Measurements from ENCODE around the gene MRPL34.

MRPL34 gene

DNA sequence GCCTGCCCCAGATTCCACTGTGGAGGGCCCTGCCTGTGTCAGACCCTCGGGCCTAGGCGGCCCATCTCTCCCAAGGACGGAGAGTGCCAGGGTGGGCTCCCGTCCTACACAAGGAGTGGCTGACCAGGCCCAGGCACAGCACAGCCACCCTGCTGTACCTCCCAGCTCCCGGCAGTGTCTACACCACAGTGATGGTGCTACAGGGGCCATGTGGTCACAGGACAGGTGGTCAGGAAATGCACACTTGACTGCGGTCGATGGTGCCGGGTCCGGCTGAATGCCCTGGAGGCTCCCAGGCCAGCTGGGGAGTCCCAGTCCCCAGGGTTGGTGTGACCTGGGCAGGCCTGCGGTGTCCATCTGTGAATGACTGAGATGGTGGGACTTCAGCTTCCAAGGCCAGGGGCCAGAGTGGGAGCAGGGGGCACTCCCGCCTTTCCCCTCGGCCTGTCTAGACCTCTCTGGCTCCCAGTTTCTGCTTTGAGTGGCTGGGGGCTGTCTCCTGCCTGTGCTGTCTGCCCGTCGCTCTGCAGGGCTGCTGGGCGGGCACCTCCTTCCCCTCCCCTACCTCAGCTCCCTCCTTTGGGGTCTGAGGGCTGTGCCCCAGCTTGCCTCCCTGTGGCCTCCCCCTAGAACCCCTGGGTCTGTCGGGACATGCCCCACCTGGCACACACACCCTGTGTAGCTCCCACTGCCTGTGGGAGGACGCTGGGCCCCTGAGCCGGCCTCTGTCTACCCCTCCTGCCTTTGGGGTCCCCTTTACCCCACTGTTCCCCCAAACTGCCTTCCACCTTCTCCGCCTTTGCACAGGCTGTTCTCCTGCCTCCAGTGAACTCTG is 16.2 kb downstream of the MRPL34 start:
- TF ChIP-seq, protein P1, sequence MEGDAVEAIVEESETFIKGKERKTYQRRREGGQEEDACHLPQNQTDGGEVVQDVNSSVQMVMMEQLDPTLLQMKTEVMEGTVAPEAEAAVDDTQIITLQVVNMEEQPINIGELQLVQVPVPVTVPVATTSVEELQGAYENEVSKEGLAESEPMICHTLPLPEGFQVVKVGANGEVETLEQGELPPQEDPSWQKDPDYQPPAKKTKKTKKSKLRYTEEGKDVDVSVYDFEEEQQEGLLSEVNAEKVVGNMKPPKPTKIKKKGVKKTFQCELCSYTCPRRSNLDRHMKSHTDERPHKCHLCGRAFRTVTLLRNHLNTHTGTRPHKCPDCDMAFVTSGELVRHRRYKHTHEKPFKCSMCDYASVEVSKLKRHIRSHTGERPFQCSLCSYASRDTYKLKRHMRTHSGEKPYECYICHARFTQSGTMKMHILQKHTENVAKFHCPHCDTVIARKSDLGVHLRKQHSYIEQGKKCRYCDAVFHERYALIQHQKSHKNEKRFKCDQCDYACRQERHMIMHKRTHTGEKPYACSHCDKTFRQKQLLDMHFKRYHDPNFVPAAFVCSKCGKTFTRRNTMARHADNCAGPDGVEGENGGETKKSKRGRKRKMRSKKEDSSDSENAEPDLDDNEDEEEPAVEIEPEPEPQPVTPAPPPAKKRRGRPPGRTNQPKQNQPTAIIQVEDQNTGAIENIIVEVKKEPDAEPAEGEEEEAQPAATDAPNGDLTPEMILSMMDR (IDR thresholded peaks at IDR 0.05): no peak

DNA sequence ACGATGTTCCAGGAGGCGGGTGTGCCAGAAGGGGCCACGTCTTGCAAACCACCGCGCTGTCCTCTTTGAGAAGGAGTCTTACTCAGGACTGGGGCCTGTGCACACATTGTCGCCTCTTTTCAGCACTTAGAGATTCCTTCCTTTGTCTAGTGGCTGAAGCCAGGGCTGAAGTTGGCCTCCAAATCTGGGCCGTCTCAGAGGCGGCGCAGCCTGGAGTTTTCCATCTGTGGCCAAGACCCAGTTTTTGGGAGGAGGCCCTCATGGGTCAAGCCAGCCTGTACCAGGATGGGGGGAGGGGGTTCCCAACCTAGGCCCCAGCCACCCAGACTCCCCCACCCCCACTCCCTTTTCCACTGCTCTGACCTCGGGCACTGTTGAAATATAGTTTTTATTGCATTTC is 17.2 kb downstream of the MRPL34 start:
- TF ChIP-seq, protein P1 (IDR thresholded peaks at IDR 0.05): no peak

DNA sequence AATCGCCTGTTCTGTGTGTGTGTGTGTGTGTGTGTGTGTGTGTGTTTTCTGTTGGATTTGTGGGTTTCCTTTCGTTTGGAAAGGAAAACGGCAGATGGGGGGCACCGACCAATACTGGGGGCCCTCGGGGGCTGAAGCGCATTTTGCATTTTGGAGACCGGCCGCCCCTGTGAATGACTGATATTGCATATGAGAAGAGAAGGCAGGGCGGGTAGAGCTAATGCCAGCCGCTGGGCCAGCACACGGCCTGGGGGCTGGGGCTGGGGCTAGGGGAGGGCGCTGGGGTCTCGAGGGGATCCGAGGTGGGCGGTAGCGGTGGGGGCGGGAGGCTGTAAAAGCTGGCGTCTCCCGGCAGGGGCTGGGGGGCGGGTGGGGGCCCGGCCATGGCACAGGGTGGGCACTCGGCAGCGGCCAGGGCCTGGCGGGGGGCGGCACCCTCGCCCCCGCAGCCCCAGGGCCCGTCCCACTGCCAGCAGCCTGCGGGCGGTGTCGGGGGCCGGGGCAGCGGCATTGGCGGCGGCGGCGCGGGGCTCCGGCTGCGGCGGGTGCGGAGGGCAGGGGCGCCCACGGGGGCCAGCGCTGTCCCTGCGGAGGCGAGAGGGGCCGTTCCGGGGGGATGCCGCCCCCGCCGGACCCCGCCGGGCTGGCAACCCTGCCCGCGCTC is 17.8 kb downstream of the MRPL34 start:
- TF ChIP-seq, protein P1 (IDR thresholded peaks at IDR 0.05): no peak

DNA sequence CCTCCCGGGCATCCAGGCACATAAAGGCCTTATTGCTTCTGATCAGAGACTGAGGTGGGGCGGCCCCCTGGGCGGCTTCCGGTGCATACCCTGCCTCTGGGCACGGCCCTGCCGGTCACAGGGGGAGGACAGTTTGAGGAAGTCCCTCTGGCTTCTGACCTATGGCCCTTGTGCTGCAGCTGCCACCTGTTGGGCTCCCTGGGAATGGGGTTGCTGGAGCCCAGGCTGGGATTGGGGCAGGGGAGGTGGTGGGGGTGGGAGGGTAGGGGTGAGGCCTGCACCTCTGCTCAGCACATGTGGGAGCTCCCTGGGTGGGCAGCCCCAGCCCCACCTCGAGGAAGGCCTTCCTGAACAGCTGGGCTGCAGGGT is 18.3 kb downstream of the MRPL34 start:
- TF ChIP-seq, protein P1 (IDR thresholded peaks at IDR 0.05): no peak

DNA sequence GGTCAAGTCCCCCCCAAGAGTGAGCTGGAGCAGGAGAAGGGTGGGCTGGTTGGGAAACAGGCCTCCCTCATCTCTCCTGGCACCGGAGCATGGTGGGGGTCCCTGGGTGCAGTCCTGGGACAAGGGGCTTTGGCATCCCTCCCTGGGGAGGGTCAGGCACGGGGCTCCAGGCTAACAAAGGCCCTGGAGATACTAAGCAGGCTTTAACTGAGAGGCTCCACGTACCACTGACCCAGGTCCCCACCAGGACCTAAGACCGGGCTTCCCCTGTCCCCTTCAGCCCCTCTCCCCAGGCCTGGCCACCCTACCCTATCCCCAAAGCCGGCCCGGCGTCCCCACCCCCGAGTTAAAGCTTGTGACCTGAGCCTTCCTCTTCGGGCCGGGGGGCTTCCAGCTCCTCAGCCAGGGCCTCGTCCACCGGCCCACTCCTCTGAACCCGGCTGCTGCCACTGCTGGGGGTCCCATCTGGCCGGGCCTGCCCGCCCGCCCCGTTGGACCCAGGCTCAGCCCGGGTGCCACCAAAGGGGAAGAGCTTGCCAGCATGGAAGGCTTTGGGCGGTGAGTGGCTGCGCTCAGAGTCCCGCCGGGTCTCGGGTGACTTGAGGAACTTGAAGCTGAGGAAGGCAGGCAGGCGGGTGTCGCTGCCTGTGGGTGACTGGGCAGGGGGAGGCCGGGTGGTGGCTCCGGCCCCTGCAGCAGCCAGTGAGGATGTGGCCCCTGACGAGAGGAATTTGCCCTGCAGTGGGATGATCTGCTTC is 18.9 kb downstream of the MRPL34 start:
- TF ChIP-seq, protein P1 (IDR thresholded peaks at IDR 0.05): no peak

DNA sequence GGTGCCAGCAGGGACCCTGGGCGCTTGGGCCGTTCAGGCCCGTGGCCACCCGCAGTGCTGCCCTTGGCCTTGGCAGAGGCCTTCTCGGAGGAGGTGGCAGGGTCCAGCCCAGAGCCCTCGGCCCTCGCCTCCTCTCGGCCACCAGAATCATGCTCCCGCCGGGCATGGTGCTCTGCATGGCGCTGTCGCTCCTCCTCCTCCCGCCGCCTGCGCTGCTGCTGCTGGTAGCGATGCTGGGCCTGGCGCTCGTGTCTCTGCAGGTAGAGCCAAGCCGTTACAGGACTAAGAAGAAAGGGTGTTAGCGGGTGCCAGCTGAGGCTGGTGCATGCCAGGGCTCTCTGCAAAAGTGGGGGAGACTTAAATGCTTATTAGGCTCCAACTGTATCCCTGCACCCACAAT is 19.5 kb downstream of the MRPL34 start:
- TF ChIP-seq, protein P1 (IDR thresholded peaks at IDR 0.05): no peak

DNA sequence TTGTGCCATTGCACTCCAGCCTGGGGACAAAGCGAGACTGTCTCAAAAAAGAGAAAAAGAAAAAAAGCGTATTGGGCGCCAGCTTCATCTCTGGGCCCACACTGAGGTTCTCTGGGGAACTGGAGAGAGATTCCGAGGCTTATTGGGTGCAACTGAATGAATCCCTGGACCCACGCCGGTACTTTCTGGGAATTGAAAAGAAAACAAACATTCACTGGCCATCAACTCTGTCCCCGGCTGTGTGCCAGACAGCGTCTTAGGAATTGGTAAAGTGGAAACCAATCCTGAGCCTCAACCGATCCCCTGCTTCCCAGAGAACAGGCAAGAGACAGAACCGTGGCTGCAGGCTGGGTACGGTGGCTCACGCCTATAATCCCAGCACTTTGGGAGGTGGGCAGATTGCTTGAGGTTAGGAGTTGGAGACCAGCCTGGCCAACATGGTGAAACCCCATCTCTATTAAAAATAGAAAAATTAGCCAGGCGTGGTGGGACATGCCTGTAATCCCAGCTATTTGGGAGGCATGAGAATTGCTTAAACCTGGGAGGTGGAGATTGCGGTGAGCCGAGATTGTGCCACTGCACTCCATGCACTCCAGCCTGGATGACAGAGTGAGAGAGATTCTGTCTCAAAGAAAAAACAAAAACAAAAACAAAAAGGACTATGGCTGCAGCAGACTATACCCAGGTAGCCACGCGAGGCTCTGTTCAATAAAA is 20.4 kb downstream of the MRPL34 start:
- TF ChIP-seq, protein P1 (IDR thresholded peaks at IDR 0.05): no peak

Data from LNCAP (cell line).